Upper lobe of left lung (tissue), 4 donors: Measurements from ENCODE around the gene SCAI.

Experiments used
- CTCF ChIP-seq, 6 experiments: fragments of 450-650 bp in 4 of 6; fragments of 200-600 bp in 2 of 6; sonication (generic) in 2 of 6; IDR thresholded peaks; one replicate each; pipeline ENCODE4 v1.5.1; 2016 to 2019; ENCODE audit warnings: antibody characterized with exemption in 6 of 6
- EP300 ChIP-seq, 4 donors: sonication (generic); formaldehyde crosslinking; IDR thresholded peaks; one replicate each; pipeline ENCODE4 v1.5.1; 2017; ENCODE audit warnings: antibody characterized with exemption in 4 of 4, control low read depth in 2 of 4
- POLR2A ChIP-seq, 4 donors: fragments of 450-650 bp; IDR thresholded peaks; one replicate each; pipeline ENCODE4 v1.5.1; 2016 to 2017; ENCODE audit warnings: antibody characterized with exemption in 4 of 4, mild to moderate bottlenecking in 2 of 4
- POLR2AphosphoS5 ChIP-seq, 2 donors: sonication (generic); formaldehyde crosslinking; IDR thresholded peaks; one replicate each; pipeline ENCODE4 v1.5.1; 2017; ENCODE audit warnings: antibody characterized with exemption in 2 of 2

DNA sequence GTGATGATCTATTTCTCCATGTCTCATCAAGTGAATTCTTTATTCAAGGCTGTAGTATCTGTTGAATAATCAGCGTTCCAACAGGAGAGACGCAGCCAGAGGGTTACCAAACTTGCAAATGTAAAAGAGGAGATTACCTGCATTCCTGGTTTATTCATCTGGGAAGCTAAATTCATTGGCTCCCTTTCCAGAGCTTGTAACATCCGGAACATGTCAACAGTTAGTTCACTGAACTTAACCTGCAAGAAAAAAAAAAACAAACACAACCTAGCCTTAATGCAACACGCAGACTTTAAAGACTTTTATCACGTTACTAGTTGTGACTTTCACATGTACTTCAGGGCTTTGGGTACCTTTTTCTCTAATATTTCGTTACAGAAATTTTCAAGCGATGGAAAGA, 140.0 kb downstream of the SCAI start:
- no peak for TF ChIP-seq CTCF (IDR thresholded peaks at IDR 0.05)
- no peak for TF ChIP-seq POLR2AphosphoS5 (IDR thresholded peaks at IDR 0.05)
- TF ChIP-seq POLR2A (IDR thresholded peaks at IDR 0.05) = no peak
- TF ChIP-seq EP300 (IDR thresholded peaks at IDR 0.05) = no peak
